NCI-H82 (cell line): Measurements from ENCODE around the gene HSPG2.
"Not testable (repeated sequence)": the region's sequence is repeated elsewhere in the genome, so short reads cannot be mapped to it uniquely, and the experiment has no call there.

ENCODE experiments used
- DNase-seq: peaks from one replicate; lab custom pipeline; 2025; lab: John Stamatoyannopoulos, UW

HSPG2 gene

GRCh38 chr1:21932127-21932526 lies 5.0 kb downstream of the HSPG2 start:
- no peak for DNase-seq

- no peak for DNase-seq
Observed at GRCh38 chr1:21931171-21932093, 5.7 kb downstream of the HSPG2 start.

GRCh38 chr1:21930629-21931170 lies 6.4 kb downstream of the HSPG2 start:
- no peak for DNase-seq

GRCh38 chr1:21930080-21930571 lies 7.0 kb downstream of the HSPG2 start:
- no peak for DNase-seq

- DNase-seq, result no peak
Observed at GRCh38 chr1:21927533-21928237, 9.4 kb downstream of the HSPG2 start.

GRCh38 chr1:21926814-21927532 lies 10.1 kb downstream of the HSPG2 start:
- no peak for DNase-seq

- DNase-seq, result no peak
Observed at GRCh38 chr1:21926065-21926464, 11.0 kb downstream of the HSPG2 start.

- DNase-seq, result no peak
Observed at GRCh38 chr1:21925334-21925940, 11.7 kb downstream of the HSPG2 start.

- no peak for DNase-seq
Observed at GRCh38 chr1:21924503-21925005, 12.6 kb downstream of the HSPG2 start.

- no peak for DNase-seq
Observed at GRCh38 chr1:21922090-21923013, 14.8 kb downstream of the HSPG2 start.

GRCh38 chr1:21921100-21921875 lies 15.8 kb downstream of the HSPG2 start:
- DNase-seq, result peak; percentile 44

GRCh38 chr1:21919520-21919919 lies 17.6 kb downstream of the HSPG2 start:
- DNase-seq, result no peak

- not testable (repeated sequence) for DNase-seq
Observed at GRCh38 chr1:21917239-21917631, 19.9 kb downstream of the HSPG2 start.

- no peak for DNase-seq
Observed at GRCh38 chr1:21916447-21917238, 20.5 kb downstream of the HSPG2 start.

- DNase-seq, result no peak
Observed at GRCh38 chr1:21914880-21915640, 22.1 kb downstream of the HSPG2 start.

GRCh38 chr1:21914450-21914849 lies 22.7 kb downstream of the HSPG2 start:
- no peak for DNase-seq

GRCh38 chr1:21913763-21914162 lies 23.3 kb downstream of the HSPG2 start:
- DNase-seq, result no peak

- DNase-seq, result no peak
Observed at GRCh38 chr1:21913258-21913657, 23.9 kb downstream of the HSPG2 start.
